ENCODE data around the gene TESK1. TPM values are rescaled to one million over a fixed set of nuclear protein-coding genes. Genes with fewer than 3 reads are reported as not detected.

The TESK1 gene
- total and polyA plus RNA-seq, 2 of the 8 experiments (the other 6 are each of a cell fraction or from before 2014, with no cell fraction given) = 13.5 to 13.9 TPM

GRCh38 chr9:35657546-35658136 is 52.6 kb downstream of the TESK1 start, which contains the start of gene RMRP (continued):
- TF ChIP-seq ATF3 (IDR thresholded peaks at IDR 0.05; ENCODE audit: insufficient read depth, low read depth, low read length) (no peak), GTF2F1 (IDR thresholded peaks at IDR 0.05; ENCODE audit: borderline replicate concordance, low read depth, low read length) (peak; percentile 77; the same call in 1 of the 2 replicates), KDM5A (IDR thresholded peaks at IDR 0.05; ENCODE audit: low read length) (no peak), TEAD4 (IDR thresholded peaks at IDR 0.05; ENCODE audit: low read depth, low read length) (peak; percentile 80; the same call in 1 of the 2 replicates), JUND (IDR thresholded peaks at IDR 0.05; ENCODE audit: low read length) (no peak), TAF7 (optimal IDR thresholded peaks at IDR 0.05; ENCODE audit: borderline replicate concordance, low read depth, low read length) (peak; percentile 70), SP2 (IDR thresholded peaks at IDR 0.05; ENCODE audit: low read length) (no peak), BACH1 (IDR thresholded peaks at IDR 0.05; ENCODE audit: low read length) (peak; percentile 95), ATF2 (IDR thresholded peaks at IDR 0.05; ENCODE audit: low read length) (peak; percentile 15; the same call in 1 of the 2 replicates), NRF1 (IDR thresholded peaks at IDR 0.05; ENCODE audit: low read depth, low read length) (no peak), MAFK (IDR thresholded peaks at IDR 0.05; ENCODE audit: low read depth, low read length) (peak; percentile 20; the same call in 1 of the 2 replicates), CBX5 (IDR thresholded peaks at IDR 0.05; ENCODE audit: low read depth, low read length) (no peak), YY1 (IDR thresholded peaks at IDR 0.05; ENCODE audit: low read depth, low read length) (no peak; the same call in 1 of the 2 replicates), RFX5 (IDR thresholded peaks at IDR 0.05; ENCODE audit: borderline replicate concordance, low read depth, low read length) (no peak), PHF8 (conservative IDR thresholded peaks at IDR 0.05; ENCODE audit: low read depth, low read length) (no peak), KDM1A (IDR thresholded peaks at IDR 0.05; ENCODE audit: borderline replicate concordance, low read length) (peak; percentile 77; the same call in 1 of the 2 replicates), CTBP2 (IDR thresholded peaks at IDR 0.05; ENCODE audit: borderline replicate concordance, insufficient read depth, insufficient read length, low read length) (no peak), MAX (IDR thresholded peaks at IDR 0.05) (peak; percentile 99), RBBP5 (IDR thresholded peaks at IDR 0.05; ENCODE audit: borderline replicate concordance, low read depth, low read length) (peak; percentile 36), BCL11A (IDR thresholded peaks at IDR 0.05; ENCODE audit: low read depth in 2 of 2, low read length in 2 of 2) (no peak), SUZ12 (IDR thresholded peaks at IDR 0.05; ENCODE audit: low read length) (peak; percentile 78; the same call in 1 of the 2 replicates), CEBPB (IDR thresholded peaks at IDR 0.05; ENCODE audit: low read depth, low read length) (peak; percentile 41; the same call in 1 of the 2 replicates), POU5F1 (IDR thresholded peaks at IDR 0.05; ENCODE audit: low read depth, low read length) (no peak)
